Esophagus muscularis mucosa (tissue), 4 donors: Measurements from ENCODE around the gene SYT6. TPM values are rescaled to one million over a fixed set of nuclear protein-coding genes. Genes with fewer than 3 reads are reported as not detected.

Experiments used
- DNase-seq: peaks from one replicate; pipeline ENCODE4 v3.0.0-alpha.2; 2017; ENCODE audit errors: extremely low spot score
- H3K27ac ChIP-seq, 4 donors: fragments of 200-600 bp; sonication (generic); replicated peaks in 1 of 4; 1 replicate in 3 of 4; 2 replicates in 1 of 4; pipeline ENCODE4 v1.5.1; 2016 to 2019; ENCODE audit warnings: mild to moderate bottlenecking in 1 of 4
- H3K27me3 ChIP-seq, 4 donors: fragments of 200-600 bp; sonication (generic); one replicate each; pipeline versions ENCODE4 v1.5.1 to v1.6.0; 2016 to 2019
- H3K36me3 ChIP-seq, 4 donors: fragments of 200-600 bp; sonication (generic); one replicate each; pipeline ENCODE4 v1.5.1; 2016 to 2019
- H3K4me1 ChIP-seq, 4 donors: fragments of 200-600 bp; sonication (generic); one replicate each; pipeline ENCODE4 v1.5.1; 2016 to 2019
- H3K4me3 ChIP-seq, 4 donors: fragments of 200-600 bp; sonication (generic); 1 replicate in 2 of 4; 2 replicates in 2 of 4; pipeline ENCODE4 v1.5.1; 2016 to 2019; ENCODE audit warnings: mild to moderate bottlenecking in 4 of 4, moderate library complexity in 1 of 4
- H3K9me3 ChIP-seq, 4 donors: fragments of 200-600 bp; sonication (generic); 1 replicate in 3 of 4; 2 replicates in 1 of 4; pipeline ENCODE4 v1.5.1; 2016 to 2019
- EP300 ChIP-seq: sonication (generic); formaldehyde crosslinking; IDR thresholded peaks from one replicate; pipeline ENCODE4 v1.6.1; 2017; ENCODE audit warnings: antibody characterized with exemption
- POLR2A ChIP-seq: fragments of 450-650 bp; IDR thresholded peaks from one replicate; pipeline ENCODE4 v1.6.1; 2017; ENCODE audit warnings: antibody characterized with exemption, moderate library complexity, mild to moderate bottlenecking, low read depth
- POLR2AphosphoS5 ChIP-seq, 2 donors: sonication (generic); formaldehyde crosslinking; IDR thresholded peaks; one replicate each; pipeline ENCODE4 v1.6.1; 2017; ENCODE audit warnings: antibody characterized with exemption in 2 of 2
- WGBS: methylation state at CpG from one replicate; pipeline ENCODE4 v1.1.5; 2018; 5-methylcytosine and 5-hydroxymethylcytosine counted together
- intact Hi-C: fragments of 100-400 bp; cut with DNase I; formaldehyde crosslinking; loops from one replicate; pipeline ENCODE4 v1.15.1; 2023
- total RNA-seq, 4 donors: library from RNA; depleted of rRNA; stranded (reverse); fragments of >200 nt; gene quantifications; one replicate each; pipeline versions ENCODE4 v1.1.0 to v1.2.1, GENCODE V29; 2016
- TF ChIP-seq, protein P1 (sequence below), 3 experiments: fragments of 200-600 bp in 2 of 3; fragments of 450-650 bp in 1 of 3; sonication (generic) in 2 of 3; IDR thresholded peaks; one replicate each; pipeline ENCODE4 v1.5.1; 2017 to 2019; ENCODE audit warnings: antibody characterized with exemption in 3 of 3, mild to moderate bottlenecking in 2 of 3, moderate library complexity in 1 of 3

SYT6 gene
- total RNA-seq, 4 donors from 2014 or later = 0.06 to 0.83 TPM; not detected in 2

DNA sequence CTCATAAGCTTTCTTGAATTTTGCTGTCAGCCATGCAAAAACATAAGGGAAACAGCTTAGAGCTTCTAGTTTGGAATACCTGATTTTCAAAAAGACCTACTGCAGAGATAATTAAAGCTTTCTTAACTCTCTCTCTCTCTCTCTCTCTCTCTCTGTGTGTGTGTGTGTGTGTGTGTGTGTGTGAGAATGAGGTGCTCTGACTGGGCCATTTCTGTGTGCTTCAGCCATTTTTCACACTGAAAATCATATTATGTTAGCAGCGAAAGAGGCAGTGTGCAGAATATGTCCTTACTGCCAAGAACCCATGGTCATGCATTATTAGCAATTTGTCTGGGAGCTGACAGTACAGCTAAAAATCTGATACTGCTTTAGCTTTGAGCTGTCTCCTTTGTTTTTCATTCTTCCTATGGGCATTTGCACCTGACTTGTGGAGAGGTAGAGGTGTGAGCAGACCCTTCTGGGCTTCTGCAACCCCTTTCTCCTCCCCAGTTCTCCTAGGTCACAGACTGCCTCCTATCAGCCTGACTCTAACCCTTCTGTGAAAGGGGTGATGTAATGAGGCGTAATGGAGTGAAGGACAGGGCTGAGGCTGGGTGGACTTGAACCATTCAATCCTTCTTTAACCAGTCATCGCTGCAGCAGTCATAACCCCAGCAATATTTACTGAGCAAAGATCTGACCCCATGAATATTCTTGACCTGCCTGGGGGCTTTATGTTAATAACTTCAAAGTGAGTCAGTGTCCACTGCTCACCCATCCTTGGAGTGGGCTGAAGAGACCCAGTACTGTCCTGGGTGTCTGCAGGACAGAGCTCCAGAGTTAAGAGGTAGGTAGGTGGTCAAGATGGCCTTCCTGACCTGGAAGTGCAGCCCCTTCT, 61.2 kb downstream of the SYT6 start:
- Histone ChIP-seq H3K4me3 (no peak overlapping the region), H3K27me3 (no peaks in the 10 kb centered on the region), H3K9me3 (no peaks in the 10 kb centered on the region), H3K27ac (no peak overlapping the region), H3K4me1 (peaks cover 0 to 11% (median 3%) of the 10 kb centered on the region in 4 donors), H3K36me3 (no peaks in the 10 kb centered on the region)
- WGBS = 57% methylated on average over 3 of the region's 3 CpGs
- TF ChIP-seq POLR2AphosphoS5 (IDR thresholded peaks at IDR 0.05) (no peak), POLR2A (no peak), EP300 (no peak)
- TF ChIP-seq, protein P1, sequence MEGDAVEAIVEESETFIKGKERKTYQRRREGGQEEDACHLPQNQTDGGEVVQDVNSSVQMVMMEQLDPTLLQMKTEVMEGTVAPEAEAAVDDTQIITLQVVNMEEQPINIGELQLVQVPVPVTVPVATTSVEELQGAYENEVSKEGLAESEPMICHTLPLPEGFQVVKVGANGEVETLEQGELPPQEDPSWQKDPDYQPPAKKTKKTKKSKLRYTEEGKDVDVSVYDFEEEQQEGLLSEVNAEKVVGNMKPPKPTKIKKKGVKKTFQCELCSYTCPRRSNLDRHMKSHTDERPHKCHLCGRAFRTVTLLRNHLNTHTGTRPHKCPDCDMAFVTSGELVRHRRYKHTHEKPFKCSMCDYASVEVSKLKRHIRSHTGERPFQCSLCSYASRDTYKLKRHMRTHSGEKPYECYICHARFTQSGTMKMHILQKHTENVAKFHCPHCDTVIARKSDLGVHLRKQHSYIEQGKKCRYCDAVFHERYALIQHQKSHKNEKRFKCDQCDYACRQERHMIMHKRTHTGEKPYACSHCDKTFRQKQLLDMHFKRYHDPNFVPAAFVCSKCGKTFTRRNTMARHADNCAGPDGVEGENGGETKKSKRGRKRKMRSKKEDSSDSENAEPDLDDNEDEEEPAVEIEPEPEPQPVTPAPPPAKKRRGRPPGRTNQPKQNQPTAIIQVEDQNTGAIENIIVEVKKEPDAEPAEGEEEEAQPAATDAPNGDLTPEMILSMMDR (IDR thresholded peaks at IDR 0.05) = no peak
- no peak for DNase-seq
- intact Hi-C loops = no loop called here

DNA sequence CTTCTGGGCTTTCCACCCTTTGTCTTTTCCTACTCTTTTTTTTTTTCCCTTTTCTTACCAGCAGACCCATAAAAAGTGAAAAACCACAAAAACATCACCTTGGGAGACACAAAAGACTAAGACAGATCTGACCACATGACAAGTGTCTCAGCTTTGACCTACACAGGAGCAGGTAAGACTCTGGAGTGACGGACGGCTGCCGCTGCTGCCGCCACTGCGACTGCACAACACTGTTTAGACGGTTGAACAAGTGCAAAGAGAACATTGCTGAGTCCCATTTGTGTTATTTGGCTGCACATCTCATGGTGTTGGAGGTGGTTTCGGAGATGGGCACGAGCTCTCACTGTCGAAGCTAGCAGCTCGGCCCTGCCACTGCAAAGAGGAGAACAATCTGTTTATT, 62.0 kb downstream of the SYT6 start:
- Histone ChIP-seq H3K27me3 (no peaks in the 10 kb centered on the region), H3K4me1 (peaks cover 0 to 11% (median 2%) of the 10 kb centered on the region in 4 donors), H3K4me3 (no peak overlapping the region), H3K9me3 (no peaks in the 10 kb centered on the region), H3K27ac (no peak overlapping the region), H3K36me3 (no peaks in the 10 kb centered on the region)
- WGBS = 86% methylated on average over 10 of the region's 10 CpGs
- TF ChIP-seq, protein P1 (IDR thresholded peaks at IDR 0.05) = no peak
- no peak for TF ChIP-seq EP300
- no peak for TF ChIP-seq POLR2A
- TF ChIP-seq POLR2AphosphoS5 (IDR thresholded peaks at IDR 0.05) = no peak
- no peak for DNase-seq
- intact Hi-C loops = no loop called here

DNA sequence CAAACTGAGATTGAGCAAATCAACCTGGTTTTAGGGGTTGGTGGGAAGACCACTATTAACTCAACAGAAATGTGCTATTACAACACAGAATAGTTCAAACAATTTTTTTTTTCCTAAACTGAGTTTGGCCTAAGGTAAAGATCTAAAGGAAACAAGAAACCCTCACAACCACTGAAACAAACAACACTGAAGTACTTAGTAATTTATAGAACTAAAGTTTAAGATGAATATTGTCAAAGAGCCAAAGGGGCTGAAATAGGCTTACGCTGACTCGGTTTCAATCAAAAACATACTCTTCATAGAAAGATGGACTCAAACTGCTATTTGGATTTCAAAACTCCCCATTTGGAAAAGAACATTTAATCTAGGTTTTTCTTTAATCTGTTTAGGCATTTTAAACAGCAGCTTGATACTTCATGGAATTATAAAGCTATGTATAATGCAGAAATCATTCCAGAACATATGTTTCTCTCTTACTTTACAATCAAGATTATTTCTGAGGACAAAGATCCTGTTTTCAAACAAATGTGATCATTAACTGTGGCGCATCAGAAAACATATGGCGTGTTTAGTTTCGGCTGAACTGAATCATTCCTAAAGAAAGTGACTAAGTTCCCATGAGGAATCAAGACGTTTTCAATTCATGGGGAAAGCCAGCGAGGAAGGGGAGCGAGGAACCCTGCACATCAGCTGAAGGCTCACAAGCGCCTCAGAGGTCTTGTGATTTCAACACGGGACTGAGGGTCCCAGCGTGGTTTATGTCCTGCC, 62.7 kb downstream of the SYT6 start:
- WGBS = 82% methylated on average over 11 of the region's 11 CpGs
- DNase-seq = no peak
- TF ChIP-seq, protein P1 (IDR thresholded peaks at IDR 0.05) = no peak
- TF ChIP-seq POLR2A = no peak
- TF ChIP-seq EP300 = no peak
- TF ChIP-seq POLR2AphosphoS5 (IDR thresholded peaks at IDR 0.05) = no peak
- H3K27me3 ChIP-seq = no peaks in the 10 kb centered on the region
- H3K4me3 ChIP-seq = no peak overlapping the region
- no peak overlapping the region for H3K27ac ChIP-seq
- no peaks in the 10 kb centered on the region for H3K36me3 ChIP-seq
- intact Hi-C loops = no loop called here
- H3K4me1 ChIP-seq = peaks cover 0 to 11% (median 2%) of the 10 kb centered on the region in 4 donors
- no peaks in the 10 kb centered on the region for H3K9me3 ChIP-seq

DNA sequence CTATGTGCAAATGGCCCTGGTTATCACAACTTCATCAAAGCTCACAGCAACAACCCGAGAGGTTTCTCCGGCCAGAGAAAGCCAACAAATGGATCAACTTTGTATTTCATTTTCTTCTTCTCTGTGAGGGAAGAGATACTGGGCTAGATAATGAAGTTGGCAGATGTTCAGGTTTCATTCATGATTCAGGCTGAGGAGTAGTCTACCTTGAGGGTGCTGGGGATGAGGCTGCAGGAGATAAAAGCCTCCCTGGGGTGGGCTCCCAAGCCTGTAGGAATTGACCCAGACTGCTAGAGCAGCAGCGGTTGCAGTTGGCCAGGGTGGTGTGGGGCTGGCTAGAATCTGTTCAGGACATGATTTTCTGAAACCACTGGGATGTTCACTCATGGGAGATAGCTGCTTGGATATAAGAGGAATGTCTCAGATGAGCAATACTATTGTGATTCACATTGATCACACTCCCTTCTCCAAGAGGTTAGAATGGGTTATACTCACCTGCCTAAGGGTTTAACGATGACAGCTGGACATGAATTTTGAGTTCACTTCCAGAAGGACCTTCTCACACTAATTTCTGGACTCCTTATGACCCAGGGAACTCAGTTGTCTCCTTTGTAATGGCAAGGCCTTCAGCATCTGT, 64.0 kb downstream of the SYT6 start:
- TF ChIP-seq POLR2A (no peak), POLR2AphosphoS5 (IDR thresholded peaks at IDR 0.05) (no peak), EP300 (no peak)
- TF ChIP-seq, protein P1 (IDR thresholded peaks at IDR 0.05) = no peak
- H3K27ac ChIP-seq = no peak overlapping the region

More for the DNA sequence above, 64.0 kb downstream of the SYT6 start:
- H3K4me3 ChIP-seq = no peak overlapping the region
- no peaks in the 10 kb centered on the region for H3K27me3 ChIP-seq
- intact Hi-C loops = no loop called here
- no peak for DNase-seq
- H3K9me3 ChIP-seq = no peaks in the 10 kb centered on the region
- H3K4me1 ChIP-seq = peaks cover 0 to 7% (median 2%) of the 10 kb centered on the region in 4 donors
- 85% methylated on average over 4 of the region's 4 CpGs for WGBS
- H3K36me3 ChIP-seq = no peaks in the 10 kb centered on the region
